HUES6 (cell line): ENCODE data around the gene EBPL.

Source experiments
- H3K27ac ChIP-seq: 2 replicates; pipeline ENCODE4 v1.7.0; 2013; ENCODE audit warnings: low read depth, mild to moderate bottlenecking, low read length, inconsistent platforms
- H3K27me3 ChIP-seq: 2 replicates; pipeline ENCODE4 v1.6.1; 2013; ENCODE audit warnings: low read length; ENCODE audit not compliant: control insufficient read depth, insufficient read depth
- H3K36me3 ChIP-seq: 2 replicates; pipeline ENCODE4 v1.6.1; 2013; ENCODE audit warnings: low read length; ENCODE audit not compliant: control insufficient read depth, insufficient read depth
- H3K4me1 ChIP-seq: 2 replicates; pipeline ENCODE4 v1.6.1; 2013; ENCODE audit warnings: low read length; ENCODE audit not compliant: control insufficient read depth, insufficient read depth
- H3K4me3 ChIP-seq: 2 replicates; pipeline ENCODE4 v1.5.1; 2013; ENCODE audit warnings: low read depth, low read length
- H3K9ac ChIP-seq: one replicate; pipeline ENCODE4 v1.6.1; 2013; ENCODE audit warnings: mild to moderate bottlenecking, low read length
- H3K9me3 ChIP-seq: 2 replicates; pipeline ENCODE4 v1.6.1; 2013; ENCODE audit warnings: low read depth, low read length; ENCODE audit not compliant: control insufficient read depth, insufficient read depth

EBPL gene

DNA sequence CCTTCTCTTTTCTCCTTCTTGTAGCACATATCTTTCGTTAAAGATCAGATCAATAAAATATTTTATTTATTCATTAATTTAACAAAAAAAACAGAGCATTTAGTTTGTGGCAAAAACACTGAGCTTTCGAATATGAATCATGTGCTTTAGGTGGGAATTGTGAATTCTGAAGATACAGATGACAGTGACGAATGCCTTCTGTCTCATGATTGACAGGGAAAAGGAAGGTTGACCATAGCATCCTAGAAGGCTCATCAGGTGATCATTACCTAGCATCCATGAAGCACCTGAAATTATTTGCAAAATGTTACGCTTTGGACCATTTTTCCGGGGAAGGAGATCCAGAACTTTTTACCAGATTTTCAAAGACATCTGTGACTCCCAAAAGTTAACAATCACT, 59.1 kb downstream of the EBPL start:
- Histone ChIP-seq H3K9me3 (no peaks in the 10 kb centered on the region), H3K4me3 (no peak overlapping the region), H3K27ac (no peak overlapping the region), H3K36me3 (no peaks in the 10 kb centered on the region), H3K4me1 (peaks cover 19% of the 10 kb centered on the region), H3K9ac (no peak overlapping the region), H3K27me3 (no peaks in the 10 kb centered on the region)

DNA sequence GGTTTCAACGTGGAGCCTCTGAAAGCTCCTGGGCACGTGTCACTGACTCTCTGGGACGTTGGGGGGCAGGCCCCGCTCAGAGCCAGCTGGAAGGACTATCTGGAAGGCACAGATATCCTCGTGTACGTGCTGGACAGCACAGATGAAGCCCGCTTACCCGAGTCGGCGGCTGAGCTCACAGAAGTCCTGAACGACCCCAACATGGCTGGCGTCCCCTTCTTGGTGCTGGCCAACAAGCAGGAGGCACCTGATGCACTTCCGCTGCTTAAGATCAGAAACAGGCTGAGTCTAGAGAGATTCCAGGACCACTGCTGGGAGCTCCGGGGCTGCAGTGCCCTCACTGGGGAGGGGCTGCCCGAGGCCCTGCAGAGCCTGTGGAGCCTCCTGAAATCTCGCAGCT, 60.7 kb downstream of the EBPL start:
- no peaks in the 10 kb centered on the region for H3K36me3 ChIP-seq

GRCh38 chr13:49629947-49630346, 61.3 kb downstream of the EBPL start:
- Histone ChIP-seq H3K4me3 (no peak overlapping the region), H3K36me3 (no peaks in the 10 kb centered on the region), H3K9ac (no peak overlapping the region), H3K9me3 (no peaks in the 10 kb centered on the region), H3K27me3 (no peaks in the 10 kb centered on the region), H3K27ac (no peak overlapping the region), H3K4me1 (peaks cover 16% of the 10 kb centered on the region)

More for the DNA sequence above, 60.7 kb downstream of the EBPL start:
- Histone ChIP-seq H3K4me3 (no peak overlapping the region), H3K4me1 (peaks cover 17% of the 10 kb centered on the region), H3K9me3 (no peaks in the 10 kb centered on the region), H3K27ac (no peak overlapping the region), H3K27me3 (no peaks in the 10 kb centered on the region), H3K9ac (no peak overlapping the region)

- Histone ChIP-seq H3K4me1 (peaks cover 14% of the 10 kb centered on the region; the same call in 1 of the 2 replicates), H3K9me3 (no peaks in the 10 kb centered on the region), H3K27me3 (no peaks in the 10 kb centered on the region), H3K36me3 (no peaks in the 10 kb centered on the region), H3K27ac (no peak overlapping the region), H3K9ac (no peak overlapping the region), H3K4me3 (no peak overlapping the region)
Observed at GRCh38 chr13:49629196-49629938, 61.9 kb downstream of the EBPL start.

DNA sequence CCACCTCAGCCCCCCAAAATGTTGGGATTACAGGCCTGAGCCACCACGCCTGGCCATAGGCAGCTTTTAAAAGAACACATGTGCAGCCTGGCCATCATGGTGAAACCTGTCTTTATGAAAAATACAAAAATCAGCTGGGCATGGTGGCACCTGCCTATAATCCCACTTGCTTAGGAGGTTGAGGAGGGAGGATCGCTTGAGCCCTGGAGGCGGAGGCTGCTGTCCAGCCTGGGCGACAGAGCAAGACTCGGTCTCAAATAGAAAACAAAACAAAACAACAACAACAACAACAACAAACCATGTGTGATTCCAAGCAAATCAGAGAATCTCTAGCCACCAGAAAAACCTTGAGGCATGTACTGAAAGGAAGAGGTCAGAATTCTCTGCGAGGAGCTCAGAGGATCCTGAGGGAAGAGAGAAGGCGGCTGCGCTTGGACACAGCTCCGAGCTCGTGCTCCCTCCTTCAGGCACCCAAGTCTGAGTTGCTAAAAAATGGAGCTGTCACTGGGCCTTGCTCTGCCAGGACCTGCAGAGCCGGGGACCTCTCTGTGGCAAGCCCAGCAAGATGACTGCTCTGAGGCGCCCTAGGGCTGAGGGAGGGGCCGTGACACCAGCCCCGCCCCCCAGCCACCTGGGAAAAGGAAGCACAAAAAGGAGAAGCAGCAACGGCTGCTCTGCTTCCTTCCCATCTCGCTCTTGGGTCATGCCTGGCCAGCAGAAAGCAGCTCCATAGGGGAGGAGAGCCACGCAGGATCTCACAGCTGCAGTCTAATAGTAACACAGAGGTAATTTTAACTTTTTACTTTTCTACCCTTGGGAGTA, 63.2 kb downstream of the EBPL start, which contains the start of gene ARL11:
Gene ARL11, plus strand, starts transcription at position 677 of the 822 bp plus-strand sequence. CDS start 1,941 bp downstream, outside the sequence.
- Histone ChIP-seq H3K4me3 (peak within 1 kb of the TSS; percentile 48), H3K27me3 (no peaks in the 10 kb centered on the region), H3K4me1 (peaks cover 14% of the 10 kb centered on the region; the same call in 1 of the 2 replicates), H3K36me3 (no peaks in the 10 kb centered on the region), H3K27ac (no peak within 1 kb of the TSS), H3K9ac (no peak within 1 kb of the TSS), H3K9me3 (no peaks in the 10 kb centered on the region)

- H3K27ac ChIP-seq, result no peak overlapping the region
- no peaks in the 10 kb centered on the region for H3K36me3 ChIP-seq
- H3K4me3 ChIP-seq, result no peak overlapping the region
- H3K9me3 ChIP-seq, result no peaks in the 10 kb centered on the region
- no peak overlapping the region for H3K9ac ChIP-seq
- H3K4me1 ChIP-seq, result peaks cover 14% of the 10 kb centered on the region; the same call in 1 of the 2 replicates
- H3K27me3 ChIP-seq, result no peaks in the 10 kb centered on the region
Observed at GRCh38 chr13:49625392-49626079, 65.8 kb downstream of the EBPL start.

DNA sequence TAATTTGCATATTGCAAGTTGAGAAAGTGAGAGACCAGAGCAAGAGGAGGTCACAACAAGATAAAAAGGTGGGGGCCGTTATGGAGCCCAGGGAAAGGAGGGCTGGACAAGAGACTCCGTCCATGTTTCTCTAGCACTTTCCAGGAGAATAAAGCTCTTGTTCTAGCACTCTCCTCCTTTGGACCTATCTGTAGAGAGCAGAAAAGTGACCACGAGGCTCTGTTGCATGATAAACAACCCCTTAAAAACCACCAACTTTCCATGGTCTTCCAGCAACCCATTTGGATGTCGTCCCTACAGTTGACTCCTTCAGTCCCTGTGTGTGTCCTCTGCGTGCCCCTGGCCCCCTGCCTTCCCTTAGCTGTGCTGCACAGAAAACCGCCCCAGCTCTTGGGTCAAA, 67.1 kb downstream of the EBPL start:
- Histone ChIP-seq H3K27me3 (no peaks in the 10 kb centered on the region), H3K9ac (no peak overlapping the region), H3K4me3 (no peak overlapping the region), H3K4me1 (peaks cover 14% of the 10 kb centered on the region; the same call in 1 of the 2 replicates), H3K9me3 (no peaks in the 10 kb centered on the region), H3K27ac (no peak overlapping the region), H3K36me3 (no peaks in the 10 kb centered on the region)

DNA sequence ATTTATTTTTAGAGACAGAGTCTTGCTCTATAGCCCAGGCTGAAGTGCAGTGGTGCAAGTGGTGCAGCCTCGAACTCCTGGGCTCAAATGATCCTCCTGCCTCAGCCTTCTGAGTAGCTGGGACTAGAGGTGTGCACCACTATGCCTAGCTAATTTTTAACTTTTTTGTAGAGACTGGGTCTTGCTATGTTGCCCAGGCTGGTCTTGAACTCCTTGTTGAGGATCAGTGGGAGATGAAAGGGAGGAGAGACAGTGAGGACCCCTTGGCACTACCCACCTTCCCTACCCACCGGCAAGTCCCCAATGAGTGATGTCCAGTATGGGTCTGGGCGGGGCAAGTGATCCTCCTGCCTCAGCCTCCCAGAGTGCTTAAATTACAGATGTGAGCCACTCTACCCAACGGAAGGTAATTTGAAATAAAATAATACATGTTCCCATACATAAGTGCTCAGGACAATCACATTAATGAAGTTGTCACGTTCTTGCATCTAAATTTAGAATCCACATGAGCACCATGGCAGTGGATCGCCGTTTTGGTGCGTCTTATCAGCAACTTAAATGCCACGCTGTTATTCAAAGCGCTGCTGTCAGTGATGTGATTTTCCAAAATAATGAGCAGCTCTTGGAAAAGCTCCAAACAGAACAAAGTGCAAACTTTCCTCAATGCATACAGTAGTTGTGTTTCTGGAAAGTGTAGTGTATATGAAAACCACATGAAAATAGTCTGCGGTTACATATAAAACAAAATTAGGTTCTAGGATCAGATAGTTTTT, 68.9 kb downstream of the EBPL start:
- no peaks in the 10 kb centered on the region for H3K27me3 ChIP-seq
- no peak overlapping the region for H3K9ac ChIP-seq
- no peaks in the 10 kb centered on the region for H3K36me3 ChIP-seq
- peaks cover 9% of the 10 kb centered on the region; the same call in 1 of the 2 replicates for H3K4me1 ChIP-seq
- H3K9me3 ChIP-seq, result no peaks in the 10 kb centered on the region
- H3K27ac ChIP-seq, result no peak overlapping the region
- H3K4me3 ChIP-seq, result no peak overlapping the region

DNA sequence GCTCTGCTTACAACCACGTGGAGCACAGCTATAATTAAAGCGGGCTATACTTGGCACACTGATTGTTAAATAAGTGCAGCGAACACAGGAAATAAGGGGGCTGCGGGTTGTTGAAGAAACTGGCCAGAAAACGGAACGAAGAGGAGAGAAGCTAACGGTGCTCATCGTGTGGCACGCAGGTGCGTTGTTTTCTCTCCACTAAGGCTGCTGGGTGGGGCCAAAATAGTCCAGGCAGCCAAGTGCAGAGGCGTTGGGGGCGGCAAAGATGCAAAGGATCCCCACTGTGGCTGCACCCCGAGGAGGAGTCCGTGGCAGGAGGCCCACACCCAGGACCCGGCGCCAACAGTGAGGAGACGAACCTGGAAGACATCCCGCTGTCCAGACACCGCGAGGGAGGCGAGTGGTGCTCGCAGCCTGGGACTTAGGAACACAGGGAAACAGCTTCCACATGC, 71.1 kb downstream of the EBPL start:
- Histone ChIP-seq H3K4me3 (no peak overlapping the region), H3K9ac (no peak overlapping the region), H3K36me3 (no peaks in the 10 kb centered on the region), H3K4me1 (0 out of 2 replicates have a peak, but pooled peaks cover under 1% of the 10 kb centered on the region), H3K9me3 (no peaks in the 10 kb centered on the region), H3K27ac (no peak overlapping the region), H3K27me3 (no peaks in the 10 kb centered on the region)

- no peaks in the 10 kb centered on the region for H3K36me3 ChIP-seq
- no peak overlapping the region for H3K9ac ChIP-seq
- H3K4me1 ChIP-seq, result no peaks in the 10 kb centered on the region
- H3K27ac ChIP-seq, result no peak overlapping the region
- no peaks in the 10 kb centered on the region for H3K9me3 ChIP-seq
- H3K27me3 ChIP-seq, result no peaks in the 10 kb centered on the region
- H3K4me3 ChIP-seq, result no peak overlapping the region
Observed at GRCh38 chr13:49616676-49617065, 74.6 kb downstream of the EBPL start.
